Hematopoietic multipotent progenitor cell treated with erythropoietin and hydrocortisone succinate and interleukin-3 and kit ligand, for 17 days (in vitro differentiated cells): ENCODE measurements around the gene PHF10.

Source experiments
- DNase-seq: peaks from one replicate; pipeline ENCODE4 v3.0.0-alpha.2; 2015; ENCODE audit warnings: low spot score

PHF10 gene

DNA sequence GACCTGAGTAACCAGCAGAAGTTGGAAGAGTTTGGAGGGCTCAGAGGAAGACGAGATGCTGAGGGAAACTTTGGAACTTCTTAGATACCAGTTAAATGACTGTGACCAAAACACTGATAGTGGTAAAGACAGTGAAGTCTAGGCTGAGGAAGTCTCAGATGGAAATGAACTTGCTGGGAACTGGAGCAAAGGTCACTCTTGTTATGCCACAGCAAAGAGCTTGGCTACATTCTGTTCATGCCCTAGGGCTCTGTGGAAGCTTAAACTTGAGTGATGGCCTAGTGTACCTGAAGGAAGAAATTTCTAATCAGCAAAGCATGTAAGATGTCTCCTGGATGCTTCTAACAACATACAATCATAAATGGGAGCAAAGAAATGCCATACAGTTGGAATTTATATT, 47.2 kb downstream of the PHF10 start:
- DNase-seq, result no peak

DNA sequence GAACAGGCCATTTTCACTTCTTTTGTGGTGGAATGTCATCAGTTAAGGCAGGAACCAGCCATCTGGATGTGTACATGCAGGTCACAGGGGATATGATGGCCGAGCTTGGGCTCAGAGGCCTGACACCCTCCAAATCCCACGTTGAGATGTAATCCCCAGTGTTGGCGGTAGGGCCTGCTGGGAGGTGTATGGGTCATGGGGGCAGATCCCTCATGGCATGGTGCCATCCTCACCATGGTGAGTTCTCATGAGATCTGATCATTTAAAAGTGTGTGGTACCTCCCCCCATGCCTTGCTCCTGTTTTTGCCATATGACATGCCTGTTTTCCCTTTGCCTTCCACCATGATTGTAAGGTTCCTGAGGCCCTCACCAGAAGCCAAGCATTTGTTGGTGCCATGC, 49.3 kb downstream of the PHF10 start:
- no peak for DNase-seq

DNA sequence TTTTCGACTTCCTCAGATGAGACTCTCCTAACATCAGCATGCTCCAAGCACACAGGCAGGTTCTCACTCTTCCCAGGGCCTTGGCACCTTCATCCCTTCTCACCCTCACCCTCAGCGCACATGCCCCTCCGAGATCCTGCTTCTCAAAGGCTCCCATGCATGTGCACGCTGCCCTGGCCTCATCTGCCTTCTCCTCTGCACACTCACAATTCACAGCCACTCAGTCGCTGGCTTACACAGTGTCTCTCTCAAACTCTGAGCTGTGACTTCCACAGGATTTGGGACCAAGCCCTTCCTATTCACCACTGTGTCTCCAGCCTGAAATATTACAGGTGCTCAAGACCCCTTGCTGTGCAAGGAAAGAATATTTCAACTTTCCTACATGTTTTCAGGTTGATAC, 52.7 kb downstream of the PHF10 start:
- DNase-seq, result no peak

DNA sequence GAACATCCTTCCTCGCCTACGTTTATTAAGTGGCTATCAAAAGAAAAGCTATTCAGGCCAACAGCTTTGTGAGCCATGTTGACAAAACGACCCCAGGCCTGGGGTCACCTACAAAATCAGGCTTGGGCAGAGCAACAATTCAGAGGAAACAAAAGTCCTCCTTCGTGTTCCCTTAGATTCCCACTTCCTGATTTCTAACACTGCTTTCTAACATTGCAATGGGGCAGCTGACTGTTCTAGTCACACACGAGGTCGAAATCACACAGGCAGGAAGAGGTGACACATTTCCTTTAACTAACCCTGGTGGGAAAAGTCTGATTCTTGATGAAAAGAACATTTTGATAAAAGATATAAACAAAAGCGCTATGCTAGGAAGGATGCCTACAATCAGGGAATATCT, 54.4 kb downstream of the PHF10 start:
- DNase-seq, result no peak

DNA sequence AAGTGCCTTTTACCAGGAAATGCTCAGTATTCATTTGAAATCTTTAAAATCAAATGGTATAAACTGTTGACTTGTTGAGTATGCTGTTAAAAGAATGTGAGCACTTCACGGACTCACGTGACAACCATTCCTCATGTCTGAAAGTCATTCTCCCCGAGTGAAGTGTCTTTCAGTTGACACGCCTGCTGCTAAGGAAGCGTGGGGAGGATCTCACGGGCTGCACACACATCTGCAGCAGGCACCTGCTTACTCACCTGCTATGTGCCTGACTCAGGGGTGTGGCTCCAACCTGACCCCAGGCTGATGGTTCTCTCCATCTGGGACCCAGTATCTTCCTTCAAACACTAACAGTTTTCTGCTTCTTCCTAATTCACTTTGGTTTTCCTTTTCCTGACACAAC, 55.2 kb downstream of the PHF10 start:
- no peak for DNase-seq

DNA sequence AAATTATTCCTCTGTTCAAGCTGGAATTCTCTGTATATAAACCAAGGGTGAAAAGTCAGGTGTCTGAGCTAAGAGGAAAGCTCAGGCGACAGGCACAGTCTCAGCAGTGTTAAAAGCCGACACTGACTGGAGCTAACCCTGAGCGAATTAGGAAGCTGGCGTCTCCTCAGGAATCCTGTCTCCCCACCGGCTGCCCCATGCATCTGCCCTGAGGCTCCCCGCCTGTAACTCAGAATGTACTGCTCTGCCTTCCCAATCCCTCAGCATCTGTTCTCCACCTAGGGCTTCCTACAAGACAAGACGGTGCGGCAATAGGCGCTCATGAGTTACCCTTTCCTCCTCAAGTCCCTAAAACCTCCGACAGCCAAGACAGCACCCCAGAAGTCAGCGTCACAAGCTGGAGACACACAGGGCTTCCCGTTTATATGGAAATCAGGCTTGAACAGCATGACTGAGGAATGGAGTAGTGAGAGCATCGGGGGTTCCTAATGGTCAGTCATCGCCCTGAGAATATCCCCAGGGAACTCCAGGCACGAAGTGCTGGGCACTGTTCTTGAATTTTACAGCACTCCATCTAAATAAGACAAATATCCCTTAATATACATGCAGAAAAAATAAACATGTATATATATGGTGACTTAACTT, 56.0 kb downstream of the PHF10 start:
- no peak for DNase-seq

DNA sequence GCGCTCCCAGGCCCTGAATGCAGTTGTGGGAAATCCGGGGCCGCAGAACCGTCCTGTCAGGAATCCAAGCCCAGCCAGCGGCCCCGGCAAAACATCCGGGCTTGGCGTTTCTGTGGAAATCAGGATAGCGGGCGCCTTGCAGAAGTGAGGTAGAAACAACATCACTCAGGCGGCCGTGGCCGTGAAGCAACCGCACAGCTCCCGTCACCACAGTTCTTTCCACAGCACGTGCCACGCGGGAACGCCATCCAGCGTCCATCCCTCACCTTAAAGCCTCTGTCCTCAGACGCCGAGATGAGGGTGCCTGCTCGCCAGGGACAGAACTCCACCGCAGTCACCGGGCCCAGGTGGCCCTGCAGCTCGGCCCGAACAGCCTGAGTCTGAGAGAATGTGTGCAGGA, 56.6 kb downstream of the PHF10 start:
- no peak for DNase-seq

DNA sequence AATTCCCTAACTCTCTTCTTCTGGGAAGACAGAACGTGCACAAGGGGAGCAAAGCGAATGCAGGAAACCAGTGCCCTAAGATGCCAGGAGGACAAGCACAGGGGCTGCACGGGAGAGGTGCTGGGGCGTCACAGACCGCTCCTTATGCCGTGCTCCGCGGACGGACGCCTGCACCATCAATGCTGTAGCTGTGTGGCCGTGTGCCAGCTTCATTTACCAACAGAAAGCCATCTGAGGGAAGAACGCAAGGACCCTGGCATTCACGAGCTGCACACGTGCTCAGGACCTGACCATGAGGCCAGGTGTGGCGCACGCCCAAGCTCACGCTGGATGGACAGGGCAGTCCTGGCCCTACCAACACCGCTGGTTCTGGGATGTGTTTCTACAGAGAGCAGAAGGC, 57.9 kb downstream of the PHF10 start:
- DNase-seq, result no peak

DNA sequence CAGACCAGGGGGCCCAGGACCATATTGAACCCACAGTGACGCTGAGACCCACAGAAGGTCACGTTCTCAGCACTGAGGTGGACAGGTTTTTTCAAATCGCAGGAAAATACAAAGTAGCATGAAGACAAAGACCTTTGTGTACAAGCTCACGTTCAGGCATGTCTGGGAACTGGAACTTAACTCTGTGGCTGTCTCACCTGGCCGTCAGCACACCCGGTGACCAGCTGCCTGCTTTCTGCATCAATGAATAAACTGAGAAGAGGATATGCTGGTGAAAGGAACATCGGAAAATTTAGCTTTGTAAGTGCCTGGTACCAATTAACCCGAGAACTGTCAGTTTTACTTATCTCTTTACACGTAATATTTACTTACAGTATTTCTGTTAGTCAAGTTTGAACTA, 59.0 kb downstream of the PHF10 start:
- DNase-seq, result no peak

DNA sequence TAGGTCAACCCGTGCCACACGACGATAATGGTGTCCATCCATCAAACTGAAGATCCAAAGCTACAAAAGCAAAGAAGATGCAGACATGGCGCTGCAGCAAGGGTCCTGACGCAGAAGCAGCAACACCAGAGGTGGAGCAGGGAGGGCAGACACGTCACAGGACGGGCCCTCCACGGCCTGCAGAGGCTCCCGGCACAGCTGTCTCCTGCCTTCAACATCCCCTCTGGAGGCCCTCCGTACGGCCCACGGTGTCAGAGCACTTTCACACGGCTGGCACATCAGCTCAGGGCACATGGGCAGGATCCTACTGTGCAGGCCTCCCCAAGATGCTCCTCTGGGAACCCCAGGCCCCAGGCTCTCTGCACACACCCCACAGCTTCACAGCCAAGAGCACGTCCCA, 60.1 kb downstream of the PHF10 start:
- DNase-seq, result no peak

DNA sequence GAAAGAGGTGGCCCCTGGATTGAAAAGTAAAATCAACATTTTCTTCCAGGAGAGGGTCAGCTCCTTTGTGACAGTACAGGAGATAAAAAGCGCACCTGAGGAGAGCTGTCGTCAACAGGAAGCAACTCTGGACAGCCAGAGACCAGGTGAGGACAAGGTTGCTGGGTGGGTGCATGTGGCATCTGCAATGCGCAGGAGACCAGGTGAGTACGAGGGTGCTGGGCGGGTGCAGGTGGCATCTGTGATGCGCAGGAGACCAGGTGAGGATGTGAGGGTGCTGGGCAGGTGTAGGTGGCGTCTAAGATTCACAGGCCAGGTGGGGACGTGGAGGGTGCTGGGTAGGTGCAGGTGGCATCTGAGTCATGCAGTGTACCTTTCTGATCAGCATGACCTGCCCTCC, 60.8 kb downstream of the PHF10 start:
- DNase-seq, result no peak

DNA sequence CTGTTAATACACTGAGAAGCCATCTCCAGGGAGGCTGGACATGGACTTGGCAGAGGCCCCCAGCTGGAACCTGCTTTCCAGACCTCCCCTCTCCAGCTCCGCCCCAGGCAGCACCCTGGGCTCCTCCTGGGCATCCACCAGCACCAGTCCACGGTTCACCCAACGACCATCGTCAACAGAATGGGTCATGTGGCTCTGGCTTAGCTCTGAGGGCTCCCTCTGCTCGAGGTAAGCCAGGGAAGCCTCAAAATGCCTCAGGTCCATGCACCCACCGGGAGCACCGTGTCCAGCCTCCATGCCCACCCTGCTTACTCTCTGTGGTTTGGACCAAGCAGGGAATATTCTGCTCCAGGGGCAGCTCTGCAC, 62.9 kb downstream of the PHF10 start:
- DNase-seq, result no peak

DNA sequence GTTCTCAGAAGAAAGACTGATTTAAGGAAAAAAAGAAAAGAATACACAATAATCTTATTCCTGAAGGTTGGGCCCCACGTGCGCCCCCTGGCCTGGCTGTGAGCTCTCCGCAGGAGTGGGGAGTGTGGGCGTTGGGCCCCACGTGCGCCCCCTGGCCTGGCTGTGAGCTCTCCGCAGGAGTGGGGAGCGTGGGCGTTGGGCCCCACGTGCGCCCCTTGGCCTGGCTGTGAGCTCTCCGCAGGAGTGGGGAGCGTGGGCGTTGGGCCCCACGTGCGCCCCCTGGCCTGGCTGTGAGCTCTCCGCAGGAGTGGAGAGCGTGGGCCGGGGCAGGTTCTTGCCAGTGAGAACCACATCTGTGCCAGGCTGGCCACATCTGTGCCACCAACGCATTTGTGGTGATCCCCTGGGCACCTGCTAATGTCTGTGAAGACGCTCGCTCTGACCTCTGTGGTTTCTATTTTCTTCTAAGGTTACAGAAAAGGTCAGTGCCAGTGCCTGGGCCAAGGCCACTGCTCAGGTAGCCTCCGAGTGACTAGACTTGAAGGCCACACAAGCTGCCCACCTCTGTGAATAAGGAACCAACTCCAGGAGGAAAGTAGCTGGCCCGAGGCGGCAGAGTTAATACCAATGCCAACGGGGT, 63.4 kb downstream of the PHF10 start:
- no peak for DNase-seq

DNA sequence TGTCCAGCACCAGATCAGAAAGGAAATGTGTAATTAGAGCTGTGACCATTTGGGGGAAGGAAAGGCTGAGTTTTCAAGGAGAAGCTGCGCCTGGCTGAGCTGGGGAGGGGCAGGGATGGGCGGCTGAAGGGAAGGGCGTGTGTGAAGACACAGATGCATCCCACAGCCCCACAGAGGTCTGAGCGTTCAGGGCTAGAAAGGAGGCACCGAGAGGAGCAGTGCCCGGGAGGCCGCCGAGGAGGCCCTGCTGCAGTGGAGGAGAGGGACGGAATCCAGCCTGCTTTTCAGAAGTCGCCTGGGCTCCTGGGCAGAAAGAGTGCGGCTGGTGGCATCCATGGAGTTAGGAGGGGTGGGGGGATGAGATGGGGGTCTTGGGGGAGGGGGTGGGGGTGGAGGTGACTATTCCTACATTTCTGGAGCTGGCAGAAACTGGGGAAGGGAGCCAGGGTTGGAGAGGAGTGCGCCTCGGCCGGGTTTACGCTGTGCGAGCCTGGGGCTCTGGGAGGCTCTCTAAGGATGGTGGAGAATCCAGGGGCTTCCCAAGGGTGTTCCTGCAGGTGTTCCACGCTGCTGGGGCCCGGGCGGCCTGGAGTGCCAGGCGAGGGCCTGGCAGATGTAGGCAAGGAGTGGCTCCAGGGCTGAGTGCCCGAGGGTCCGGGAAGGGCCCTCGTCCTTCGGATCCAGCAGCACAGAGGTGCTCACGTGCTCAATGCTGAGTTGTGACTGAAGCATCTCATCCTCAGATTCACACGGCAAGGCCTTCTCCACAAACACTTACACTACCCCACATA, 64.3 kb downstream of the PHF10 start:
- no peak for DNase-seq

DNA sequence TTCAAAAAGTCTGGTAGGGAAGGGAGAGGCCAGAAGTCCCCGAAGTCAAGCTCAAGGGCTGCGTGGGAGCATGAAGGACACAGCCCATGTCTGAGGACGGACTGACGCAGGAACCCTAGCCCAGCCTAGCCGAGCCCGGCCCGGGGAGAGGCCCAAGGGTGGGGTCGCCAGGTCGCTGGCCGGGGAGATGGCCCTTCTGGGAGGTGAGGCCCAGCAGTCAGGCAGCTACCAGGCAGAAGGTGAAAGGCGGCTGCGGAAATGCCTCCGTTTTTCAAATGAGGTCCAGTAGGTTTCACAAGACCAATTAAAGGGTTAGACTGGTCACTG, 67.1 kb downstream of the PHF10 start:
- DNase-seq, result no peak

DNA sequence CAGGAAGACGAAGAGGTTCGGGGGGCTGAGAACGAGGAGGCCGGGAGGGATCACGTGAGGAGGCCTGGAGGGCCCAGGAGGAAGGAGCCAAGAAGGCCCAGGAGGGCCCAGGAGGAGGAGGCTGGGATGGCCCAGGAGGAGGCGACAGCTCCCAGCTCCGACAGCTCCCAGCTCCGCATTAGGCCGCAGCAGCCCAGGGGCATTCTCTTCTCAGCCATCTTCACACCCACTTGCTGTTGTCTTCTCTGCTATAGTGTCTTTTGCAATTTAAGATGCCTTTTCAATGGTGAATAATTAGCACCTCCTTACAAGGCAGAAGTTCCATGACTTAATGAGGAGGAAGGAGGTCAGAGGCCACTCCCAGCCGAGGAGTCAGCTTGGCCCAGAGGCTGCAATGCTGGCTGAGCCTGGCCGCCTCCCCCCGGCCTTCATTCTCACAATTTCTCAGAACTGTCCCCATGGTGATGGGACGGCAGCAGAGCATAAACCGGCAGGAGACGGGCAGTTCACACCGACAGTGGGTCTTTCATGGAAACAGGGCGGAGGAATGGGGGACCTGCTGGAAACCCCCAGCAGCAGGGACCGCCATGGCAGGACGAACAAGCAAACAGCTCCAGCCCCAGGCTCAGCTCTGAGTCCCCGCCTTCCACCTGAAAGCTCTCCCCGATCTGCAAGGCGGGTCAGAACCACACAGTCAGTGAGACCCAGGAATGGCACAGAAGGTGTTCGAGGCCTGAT, 67.6 kb downstream of the PHF10 start:
- DNase-seq, result no peak

DNA sequence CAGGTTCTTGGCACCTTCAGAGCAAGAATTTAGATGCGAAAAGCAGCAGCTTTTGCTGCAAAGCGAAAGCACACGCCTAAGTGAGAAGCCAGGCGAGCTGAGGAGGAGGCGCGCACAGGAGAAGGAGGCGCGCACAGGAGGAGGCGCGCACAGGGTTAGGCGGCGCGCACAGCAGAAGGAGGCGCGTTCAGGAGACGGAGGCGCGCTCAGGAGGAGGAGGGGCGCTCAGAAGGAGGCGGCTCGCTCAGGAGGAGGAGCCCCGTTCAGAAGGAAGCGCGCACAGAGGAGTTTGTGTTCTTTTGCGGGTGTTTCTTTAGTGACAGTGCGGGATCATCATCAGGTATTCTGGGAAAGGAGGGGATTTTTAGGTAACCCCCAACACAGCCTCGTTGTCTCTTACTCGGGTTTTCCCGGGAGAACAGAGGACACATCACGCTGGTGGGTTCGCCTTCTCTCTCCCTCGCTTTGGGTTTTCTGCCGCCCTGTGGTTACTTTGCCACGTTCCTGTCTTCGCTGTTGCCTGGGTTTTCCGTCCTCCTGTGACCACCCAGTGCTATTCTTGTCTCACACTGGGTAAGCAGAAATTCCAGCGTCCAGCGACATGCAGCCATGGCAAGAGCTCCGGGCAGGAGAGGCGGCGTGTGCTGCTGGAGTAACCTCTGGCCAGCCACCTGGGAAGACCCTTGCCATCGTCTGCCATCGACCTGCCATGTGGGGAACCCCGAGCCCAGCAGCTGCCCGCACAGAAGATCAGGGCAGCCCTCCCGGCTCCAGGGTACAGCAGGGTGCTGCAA, 69.5 kb downstream of the PHF10 start:
- DNase-seq, result no peak
